ENCODE results near the gene SPECC1. TPM values are rescaled to one million over a fixed set of nuclear protein-coding genes. Genes with fewer than 3 reads are reported as not detected.
A peak's percentile ranks its signal among the peaks of the same experiment; 100 is the strongest.

Gene SPECC1
- total and polyA plus RNA-seq, 9 of the 15 experiments (the other 6 are each of a cell fraction or from before 2014, with no cell fraction given): 2.4 to 19.6 (median 14.7) TPM

- TF ChIP-seq DNMT1 (IDR thresholded peaks at IDR 0.05) (no peak), STAT5B (CRISPR knock-in tag; IDR thresholded peaks at IDR 0.05) (no peak), CBX5 (IDR thresholded peaks at IDR 0.05; ENCODE audit: borderline replicate concordance, low read depth) (no peak), MEF2A (IDR thresholded peaks at IDR 0.05; ENCODE audit: control insufficient read depth, low read depth, low read length) (no peak), RBM15 (IDR thresholded peaks at IDR 0.05; ENCODE audit: insufficient read depth, low read length) (no peak), ELF2 (CRISPR knock-in tag; IDR thresholded peaks at IDR 0.05) (no peak), ETS1 (conservative IDR thresholded peaks at IDR 0.05; ENCODE audit: control insufficient read depth, low read depth, low read length) (no peak), POLR2AphosphoS5 (IDR thresholded peaks at IDR 0.05; ENCODE audit: control insufficient read depth, insufficient read depth, low read depth, low read length) (peak; percentile 40; the same call in 1 of the 2 replicates), PREB (CRISPR knock-in tag; IDR thresholded peaks at IDR 0.05) (no peak), POLR2G (IDR thresholded peaks at IDR 0.05; ENCODE audit: low read depth, low read length) (no peak), TAL1 (IDR thresholded peaks at IDR 0.05) (peak; percentile 87), SREBF2 (CRISPR knock-in tag; IDR thresholded peaks at IDR 0.05) (no peak), ZNF583 (CRISPR knock-in tag; IDR thresholded peaks at IDR 0.05) (no peak), NEUROD1 (IDR thresholded peaks at IDR 0.05; ENCODE audit: borderline replicate concordance, low read depth, low read length, partially characterized antibody) (no peak), TSC22D4 (tag; IDR thresholded peaks at IDR 0.05) (no peak), SRSF9 (IDR thresholded peaks at IDR 0.05; ENCODE audit: borderline replicate concordance, low read depth, low read length) (no peak), MCM5 (IDR thresholded peaks at IDR 0.05; ENCODE audit: low read depth) (no peak), PTBP1 (IDR thresholded peaks at IDR 0.05; ENCODE audit: low read depth, low read length) (no peak), DACH1 (IDR thresholded peaks at IDR 0.05; ENCODE audit: partially characterized antibody) (no peak), POLR3A (IDR thresholded peaks at IDR 0.05; ENCODE audit: borderline replicate concordance, extremely low read depth, insufficient read depth, insufficient read length) (no peak), ZNF3 (CRISPR knock-in tag; IDR thresholded peaks at IDR 0.05) (no peak), ZNF699 (CRISPR knock-in tag; IDR thresholded peaks at IDR 0.05; ENCODE audit: insufficient replicate concordance) (no peak), ID3 (CRISPR knock-in tag; IDR thresholded peaks at IDR 0.05) (no peak), ID3 (tag; IDR thresholded peaks at IDR 0.05) (no peak)
- TF ChIP-seq, protein P1, sequence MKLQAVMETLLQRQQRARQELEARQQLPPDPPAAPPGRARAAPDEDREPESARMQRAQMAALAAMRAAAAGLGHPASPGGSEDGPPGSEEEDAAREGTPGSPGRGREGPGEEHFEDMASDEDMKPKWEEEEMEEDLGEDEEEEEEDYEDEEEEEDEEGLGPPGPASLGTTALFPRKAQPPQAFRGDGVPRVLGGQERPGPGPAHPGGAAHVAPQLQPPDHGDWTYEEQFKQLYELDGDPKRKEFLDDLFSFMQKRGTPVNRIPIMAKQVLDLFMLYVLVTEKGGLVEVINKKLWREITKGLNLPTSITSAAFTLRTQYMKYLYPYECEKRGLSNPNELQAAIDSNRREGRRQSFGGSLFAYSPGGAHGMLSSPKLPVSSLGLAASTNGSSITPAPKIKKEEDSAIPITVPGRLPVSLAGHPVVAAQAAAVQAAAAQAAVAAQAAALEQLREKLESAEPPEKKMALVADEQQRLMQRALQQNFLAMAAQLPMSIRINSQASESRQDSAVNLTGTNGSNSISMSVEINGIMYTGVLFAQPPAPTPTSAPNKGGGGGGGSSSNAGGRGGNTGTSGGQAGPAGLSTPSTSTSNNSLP (IDR thresholded peaks at IDR 0.05; ENCODE audit: borderline replicate concordance, low read depth, low read length): 0 out of 2 replicates have a peak, but pooled peaks have one; percentile 50
Measured at GRCh38 chr17:20207262-20207985, 198.3 kb downstream of the SPECC1 start (continued).
